Panc1 (cell line): ENCODE results near the gene FILIP1. TPM values are rescaled to one million over a fixed set of nuclear protein-coding genes. Genes with fewer than 3 reads are reported as not detected.
"Not testable (repeated sequence)": the region's sequence is repeated elsewhere in the genome, so short reads cannot be mapped to it uniquely, and the experiment has no call there.

Source experiments
- ATAC-seq: fragments of 200-7000 bp; cut with Tn5 transposase; 2 replicates; pipeline ENCODE4 v1.9.1; 2020; ENCODE audit warnings: mild to moderate bottlenecking, moderate library complexity
- BruUV-seq: library from RNA; stranded (reverse); fragments of 400-500 nt; replicated peaks from 2 replicates; lab custom pipeline; 2021; lab: Mats Ljungman, UMichigan
- CTCF ChIA-PET: fragments of 300-600 bp; sonication (Branson Sonifier 250); formaldehyde crosslinking; loops from one replicate; lab custom pipeline; 2022; ENCODE audit warnings: antibody characterized with exemption; lab: Charles Lee
- POLR2A ChIA-PET: fragments of 300-600 bp; sonication (Branson Sonifier 250); formaldehyde crosslinking; loops from one replicate; lab custom pipeline; 2022; ENCODE audit warnings: antibody characterized with exemption; lab: Charles Lee
- DNase-seq: peaks from one replicate; pipeline ENCODE4 v3.0.0-alpha.2; 2010; ENCODE audit warnings: low read depth, low spot score
- H3K27ac ChIP-seq: 2 replicates; pipeline ENCODE4 v1.5.1; 2011; ENCODE audit warnings: mild to moderate bottlenecking, low read length, inconsistent platforms
- H3K27me3 ChIP-seq: fragments of 200-500 bp; sonication (Bioruptor generic); 2 replicates; pipeline ENCODE4 v1.6.0; 2014; ENCODE audit warnings: low read length, inconsistent platforms; ENCODE audit not compliant: control insufficient read depth, insufficient read depth
- H3K36me3 ChIP-seq: fragments of 200-500 bp; sonication (Bioruptor generic); 2 replicates; pipeline ENCODE4 v1.5.1; 2014; ENCODE audit warnings: inconsistent platforms, mild to moderate bottlenecking, low read length, moderate library complexity; ENCODE audit not compliant: control insufficient read depth, insufficient read depth
- H3K4me1 ChIP-seq: 2 replicates; pipeline ENCODE4 v1.5.1; 2011; ENCODE audit warnings: inconsistent platforms, mild to moderate bottlenecking, low read length, moderate library complexity; ENCODE audit not compliant: control insufficient read depth, insufficient read depth
- H3K4me3 ChIP-seq, 2 experiments: 2 replicates each; pipeline ENCODE4 v1.5.1; 2011 to 2012; ENCODE audit warnings: low read depth in 2 of 2, low read length in 2 of 2, mild to moderate bottlenecking in 2 of 2, inconsistent platforms in 1 of 2, moderate library complexity in 1 of 2
- H3K9me3 ChIP-seq: fragments of 200-500 bp; sonication (Bioruptor generic); 2 replicates; pipeline ENCODE4 v1.5.1; 2014; ENCODE audit warnings: low read depth, mild to moderate bottlenecking, inconsistent platforms, low read length, moderate library complexity; ENCODE audit not compliant: control insufficient read depth, insufficient read depth
- POLR2AphosphoS5 ChIP-seq: IDR thresholded peaks from 2 replicates; pipeline ENCODE4 v1.6.1; 2012; ENCODE audit warnings: mild to moderate bottlenecking, low read depth, low read length, moderate library complexity
- SIN3A ChIP-seq: IDR thresholded peaks from 2 replicates; pipeline ENCODE4 v1.6.1; 2012; ENCODE audit warnings: low read depth, mild to moderate bottlenecking, low read length, moderate library complexity, borderline replicate concordance; ENCODE audit not compliant: insufficient read depth
- TCF7L2 ChIP-seq: IDR thresholded peaks from 2 replicates; pipeline ENCODE4 v1.6.1; 2011; ENCODE audit warnings: mild to moderate bottlenecking, low read depth, low read length, inconsistent platforms
- in situ Hi-C: cut with HindIII; loops from 2 replicates; pipeline ENCODE4 v1.10.0; 2016; ENCODE audit warnings: low sequenced_read_pairs, low pct_unique_long_range_greater_than_20kb
- intact Hi-C: fragments of 100-400 bp; cut with micrococcal nuclease; formaldehyde crosslinking; loops from one replicate; pipeline ENCODE4 v1.10.0; 2022; ENCODE audit not compliant: unreplicated experiment
- total RNA-seq: library from RNA; stranded (reverse); gene quantifications from one replicate; pipeline ENCODE4 v1.2.1, GENCODE V29; 2021; ENCODE audit not compliant: unreplicated experiment
- TF ChIP-seq, protein P1 (sequence below): fragments of 450-650 bp; IDR thresholded peaks from 2 replicates; pipeline ENCODE4 v1.5.1; 2017; ENCODE audit warnings: mild to moderate bottlenecking
- TF ChIP-seq, protein P2 (sequence below), 2 experiments: IDR thresholded peaks; 2 replicates each; pipeline ENCODE4 v1.6.1; 2011 to 2012; ENCODE audit warnings: low read depth in 2 of 2, control low read depth in 1 of 2, low read length in 1 of 2, mild to moderate bottlenecking in 1 of 2, moderate library complexity in 1 of 2; ENCODE audit not compliant: insufficient read depth in 1 of 2

FILIP1 gene
- total RNA-seq, 1 experiment from 2014 or later, result 0.26 TPM

DNA sequence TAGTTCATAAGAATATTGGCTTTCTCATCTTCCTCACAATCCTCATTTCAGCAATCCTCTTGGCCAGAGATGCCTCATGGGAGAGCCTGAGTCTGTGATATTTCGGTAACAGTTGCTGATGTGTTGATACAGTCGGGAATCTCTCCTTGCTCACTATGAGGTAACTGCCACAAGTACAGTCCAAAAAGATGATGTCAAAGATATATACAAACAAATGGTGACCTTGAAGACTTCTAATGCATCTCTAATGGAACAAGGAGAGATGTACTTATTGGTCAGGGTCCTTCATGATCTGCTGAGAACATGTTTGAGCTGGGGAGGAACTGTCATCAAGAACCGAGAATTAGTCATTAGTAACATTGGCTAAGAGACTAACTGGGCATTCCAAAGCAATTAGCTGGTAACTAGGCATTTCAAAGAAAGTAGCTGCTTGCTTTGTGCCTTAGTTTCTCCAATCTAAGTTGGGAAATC, 56.1 kb downstream of the FILIP1 start:
- Histone ChIP-seq H3K27me3 (no peaks in the 10 kb centered on the region), H3K36me3 (no peaks in the 10 kb centered on the region), H3K9me3 (no peaks in the 10 kb centered on the region), H3K4me1 (no peaks in the 10 kb centered on the region), H3K4me3 (no peak overlapping the region), H3K27ac (no peak overlapping the region)
- ChIA-PET CTCF (no interaction called here), POLR2A (interaction anchor here (0.6 kb wide), 1 partner anchor 58 kb away, joined by 3 read pairs; no protein-coding TSS in a partner anchor)
- intact Hi-C loops, result no loop called here
- DNase-seq (no peak), ATAC-seq (no peak)
- TF ChIP-seq SIN3A, result no peak
- in situ Hi-C loops, result no loop called here
- BruUV-seq, result no TSS peak

DNA sequence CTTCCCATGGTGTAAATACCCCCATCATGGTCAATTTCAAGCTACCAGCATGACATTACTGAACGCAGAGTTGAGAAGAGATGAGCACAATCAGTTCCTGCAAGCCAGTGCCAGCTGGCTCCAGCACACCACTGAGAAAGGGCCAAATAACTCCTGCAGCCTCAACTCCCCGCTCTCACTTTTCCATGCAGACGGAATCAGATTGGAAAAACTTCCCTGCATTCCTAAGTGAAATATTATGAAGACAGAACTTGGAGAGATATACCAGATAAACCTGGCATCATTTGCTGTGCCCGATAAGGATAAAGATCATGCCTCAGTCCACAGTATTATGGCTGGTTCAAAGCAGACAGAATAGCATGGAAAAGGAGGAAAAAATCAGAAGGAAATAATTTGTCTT, 56.7 kb downstream of the FILIP1 start:
- Histone ChIP-seq H3K36me3 (no peaks in the 10 kb centered on the region), H3K4me3 (no peak overlapping the region), H3K4me1 (no peaks in the 10 kb centered on the region), H3K27me3 (no peaks in the 10 kb centered on the region), H3K9me3 (no peaks in the 10 kb centered on the region), H3K27ac (no peak overlapping the region)
- ChIA-PET POLR2A (interaction anchor here (0.6 kb wide), 1 partner anchor 58 kb away, joined by 3 read pairs; no protein-coding TSS in a partner anchor), CTCF (interaction anchor here (1.1 kb wide), 1 partner anchor 8 kb away, joined by 8 read pairs; no protein-coding TSS in a partner anchor)
- no peak for DNase-seq
- ATAC-seq, result no peak
- BruUV-seq, result no TSS peak
- intact Hi-C loops (no loop called here), in situ Hi-C loops (no loop called here)
- TF ChIP-seq SIN3A (no peak), POLR2AphosphoS5 (no peak), TCF7L2 (no peak)
- TF ChIP-seq, protein P1, sequence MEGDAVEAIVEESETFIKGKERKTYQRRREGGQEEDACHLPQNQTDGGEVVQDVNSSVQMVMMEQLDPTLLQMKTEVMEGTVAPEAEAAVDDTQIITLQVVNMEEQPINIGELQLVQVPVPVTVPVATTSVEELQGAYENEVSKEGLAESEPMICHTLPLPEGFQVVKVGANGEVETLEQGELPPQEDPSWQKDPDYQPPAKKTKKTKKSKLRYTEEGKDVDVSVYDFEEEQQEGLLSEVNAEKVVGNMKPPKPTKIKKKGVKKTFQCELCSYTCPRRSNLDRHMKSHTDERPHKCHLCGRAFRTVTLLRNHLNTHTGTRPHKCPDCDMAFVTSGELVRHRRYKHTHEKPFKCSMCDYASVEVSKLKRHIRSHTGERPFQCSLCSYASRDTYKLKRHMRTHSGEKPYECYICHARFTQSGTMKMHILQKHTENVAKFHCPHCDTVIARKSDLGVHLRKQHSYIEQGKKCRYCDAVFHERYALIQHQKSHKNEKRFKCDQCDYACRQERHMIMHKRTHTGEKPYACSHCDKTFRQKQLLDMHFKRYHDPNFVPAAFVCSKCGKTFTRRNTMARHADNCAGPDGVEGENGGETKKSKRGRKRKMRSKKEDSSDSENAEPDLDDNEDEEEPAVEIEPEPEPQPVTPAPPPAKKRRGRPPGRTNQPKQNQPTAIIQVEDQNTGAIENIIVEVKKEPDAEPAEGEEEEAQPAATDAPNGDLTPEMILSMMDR, result no peak
- TF ChIP-seq, protein P2, sequence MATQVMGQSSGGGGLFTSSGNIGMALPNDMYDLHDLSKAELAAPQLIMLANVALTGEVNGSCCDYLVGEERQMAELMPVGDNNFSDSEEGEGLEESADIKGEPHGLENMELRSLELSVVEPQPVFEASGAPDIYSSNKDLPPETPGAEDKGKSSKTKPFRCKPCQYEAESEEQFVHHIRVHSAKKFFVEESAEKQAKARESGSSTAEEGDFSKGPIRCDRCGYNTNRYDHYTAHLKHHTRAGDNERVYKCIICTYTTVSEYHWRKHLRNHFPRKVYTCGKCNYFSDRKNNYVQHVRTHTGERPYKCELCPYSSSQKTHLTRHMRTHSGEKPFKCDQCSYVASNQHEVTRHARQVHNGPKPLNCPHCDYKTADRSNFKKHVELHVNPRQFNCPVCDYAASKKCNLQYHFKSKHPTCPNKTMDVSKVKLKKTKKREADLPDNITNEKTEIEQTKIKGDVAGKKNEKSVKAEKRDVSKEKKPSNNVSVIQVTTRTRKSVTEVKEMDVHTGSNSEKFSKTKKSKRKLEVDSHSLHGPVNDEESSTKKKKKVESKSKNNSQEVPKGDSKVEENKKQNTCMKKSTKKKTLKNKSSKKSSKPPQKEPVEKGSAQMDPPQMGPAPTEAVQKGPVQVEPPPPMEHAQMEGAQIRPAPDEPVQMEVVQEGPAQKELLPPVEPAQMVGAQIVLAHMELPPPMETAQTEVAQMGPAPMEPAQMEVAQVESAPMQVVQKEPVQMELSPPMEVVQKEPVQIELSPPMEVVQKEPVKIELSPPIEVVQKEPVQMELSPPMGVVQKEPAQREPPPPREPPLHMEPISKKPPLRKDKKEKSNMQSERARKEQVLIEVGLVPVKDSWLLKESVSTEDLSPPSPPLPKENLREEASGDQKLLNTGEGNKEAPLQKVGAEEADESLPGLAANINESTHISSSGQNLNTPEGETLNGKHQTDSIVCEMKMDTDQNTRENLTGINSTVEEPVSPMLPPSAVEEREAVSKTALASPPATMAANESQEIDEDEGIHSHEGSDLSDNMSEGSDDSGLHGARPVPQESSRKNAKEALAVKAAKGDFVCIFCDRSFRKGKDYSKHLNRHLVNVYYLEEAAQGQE (IDR thresholded peaks at IDR 0.05; ENCODE audit: insufficient read depth in 1 of 2, low read depth in 2 of 2, low read length in 1 of 2), result no peak

DNA sequence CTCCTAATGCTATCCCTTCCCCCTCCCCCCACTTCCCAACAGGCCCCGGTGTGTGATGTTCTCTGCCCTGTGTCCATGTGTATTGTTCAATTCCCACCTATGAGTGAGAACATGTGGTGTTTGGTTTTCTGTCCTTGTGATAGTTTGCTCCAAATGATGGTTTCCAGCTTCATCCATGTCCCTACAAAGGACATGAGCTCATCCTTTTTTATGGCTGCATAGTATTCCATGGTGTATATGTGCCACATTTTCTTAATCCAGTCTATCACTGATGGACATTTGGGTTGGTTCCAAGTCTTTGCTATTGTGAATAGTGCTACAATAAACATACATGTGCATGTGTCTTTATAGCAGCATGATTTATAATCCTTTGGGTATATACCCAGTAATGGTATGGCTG, 60.8 kb downstream of the FILIP1 start:
- intact Hi-C loops, CTCF ChIA-PET, H3K4me1 ChIP-seq, H3K27me3 ChIP-seq, H3K36me3 ChIP-seq, H3K4me3 ChIP-seq, H3K9me3 ChIP-seq, POLR2A ChIA-PET, H3K27ac ChIP-seq, DNase-seq, in situ Hi-C loops, ATAC-seq, BruUV-seq: not testable (repeated sequence)
